GM12873 (cell line): ENCODE data around the gene CUX1.

ENCODE experiments used
- TF ChIP-seq, protein P1 (sequence below): IDR thresholded peaks from 2 replicates; pipeline ENCODE4 v1.5.1; 2012; ENCODE audit warnings: low read depth, mild to moderate bottlenecking, moderate library complexity, low read length, control low read depth; ENCODE audit not compliant: insufficient read depth; ENCODE audit errors: missing control alignments

CUX1 gene

GRCh38 chr7:102305414-102306268, 488.2 kb downstream of the CUX1 start:
- TF ChIP-seq, protein P1, sequence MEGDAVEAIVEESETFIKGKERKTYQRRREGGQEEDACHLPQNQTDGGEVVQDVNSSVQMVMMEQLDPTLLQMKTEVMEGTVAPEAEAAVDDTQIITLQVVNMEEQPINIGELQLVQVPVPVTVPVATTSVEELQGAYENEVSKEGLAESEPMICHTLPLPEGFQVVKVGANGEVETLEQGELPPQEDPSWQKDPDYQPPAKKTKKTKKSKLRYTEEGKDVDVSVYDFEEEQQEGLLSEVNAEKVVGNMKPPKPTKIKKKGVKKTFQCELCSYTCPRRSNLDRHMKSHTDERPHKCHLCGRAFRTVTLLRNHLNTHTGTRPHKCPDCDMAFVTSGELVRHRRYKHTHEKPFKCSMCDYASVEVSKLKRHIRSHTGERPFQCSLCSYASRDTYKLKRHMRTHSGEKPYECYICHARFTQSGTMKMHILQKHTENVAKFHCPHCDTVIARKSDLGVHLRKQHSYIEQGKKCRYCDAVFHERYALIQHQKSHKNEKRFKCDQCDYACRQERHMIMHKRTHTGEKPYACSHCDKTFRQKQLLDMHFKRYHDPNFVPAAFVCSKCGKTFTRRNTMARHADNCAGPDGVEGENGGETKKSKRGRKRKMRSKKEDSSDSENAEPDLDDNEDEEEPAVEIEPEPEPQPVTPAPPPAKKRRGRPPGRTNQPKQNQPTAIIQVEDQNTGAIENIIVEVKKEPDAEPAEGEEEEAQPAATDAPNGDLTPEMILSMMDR: no peak

DNA sequence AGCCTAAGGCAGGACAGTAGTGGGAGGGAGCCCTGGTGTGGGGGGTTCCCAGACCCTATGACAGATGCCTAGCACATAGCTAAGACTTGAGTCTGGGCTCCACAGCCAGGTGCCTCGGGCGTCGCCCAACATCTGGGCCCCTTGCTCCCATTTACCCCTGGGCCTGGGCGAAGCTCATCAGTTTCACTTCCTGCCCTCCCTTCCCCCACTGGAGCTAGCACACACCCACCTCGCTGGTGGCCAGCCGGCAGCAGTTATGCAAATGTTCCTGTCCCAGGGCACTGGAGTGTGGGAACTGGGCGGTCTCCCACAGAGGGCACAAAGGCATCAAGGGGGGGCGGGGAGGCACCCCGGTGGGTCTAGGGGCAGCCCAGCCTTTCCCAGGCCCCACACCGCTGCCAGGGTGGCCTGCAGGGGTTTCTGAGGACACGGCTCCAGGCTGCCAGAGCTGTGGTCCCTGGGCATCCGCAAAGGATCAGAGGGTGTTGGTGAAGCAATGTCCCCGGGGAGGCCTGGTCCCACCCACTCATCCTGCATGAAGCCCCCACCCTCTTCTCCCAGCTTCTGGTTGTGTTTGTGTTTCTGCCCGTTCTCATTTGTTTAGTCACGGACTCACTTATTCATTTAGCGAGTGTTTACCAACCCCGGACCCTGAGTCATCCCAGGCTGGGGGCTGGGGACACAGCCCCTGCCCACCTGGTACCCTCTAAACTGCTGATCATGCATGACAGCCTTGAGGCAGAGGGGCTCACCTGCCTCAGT, 489.7 kb downstream of the CUX1 start:
- TF ChIP-seq, protein P1: no peak

DNA sequence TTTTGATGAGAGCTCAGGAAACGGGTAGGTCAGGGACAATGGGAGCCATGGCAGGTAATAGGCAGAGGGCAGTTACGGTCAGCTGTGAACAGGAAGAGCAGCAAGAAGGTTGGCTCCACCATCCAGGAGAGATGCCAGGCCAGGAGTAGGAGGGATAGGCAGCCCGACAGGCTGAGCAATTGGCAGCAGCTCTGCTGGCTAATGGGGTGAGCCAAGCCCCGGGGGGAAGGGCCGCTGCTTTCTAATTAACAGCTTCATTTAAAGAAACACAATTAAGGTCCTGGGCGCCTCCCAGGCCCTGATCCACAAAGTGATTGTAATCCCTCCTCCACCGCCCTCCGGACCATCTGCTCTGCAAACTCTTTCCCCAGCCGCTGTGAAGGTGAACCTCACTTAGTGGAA, 493.0 kb downstream of the CUX1 start:
- TF ChIP-seq, protein P1: no peak

- TF ChIP-seq, protein P1: no peak
These were observed 494.9 kb downstream of the CUX1 start for GRCh38 chr7:102312317-102312716.

DNA sequence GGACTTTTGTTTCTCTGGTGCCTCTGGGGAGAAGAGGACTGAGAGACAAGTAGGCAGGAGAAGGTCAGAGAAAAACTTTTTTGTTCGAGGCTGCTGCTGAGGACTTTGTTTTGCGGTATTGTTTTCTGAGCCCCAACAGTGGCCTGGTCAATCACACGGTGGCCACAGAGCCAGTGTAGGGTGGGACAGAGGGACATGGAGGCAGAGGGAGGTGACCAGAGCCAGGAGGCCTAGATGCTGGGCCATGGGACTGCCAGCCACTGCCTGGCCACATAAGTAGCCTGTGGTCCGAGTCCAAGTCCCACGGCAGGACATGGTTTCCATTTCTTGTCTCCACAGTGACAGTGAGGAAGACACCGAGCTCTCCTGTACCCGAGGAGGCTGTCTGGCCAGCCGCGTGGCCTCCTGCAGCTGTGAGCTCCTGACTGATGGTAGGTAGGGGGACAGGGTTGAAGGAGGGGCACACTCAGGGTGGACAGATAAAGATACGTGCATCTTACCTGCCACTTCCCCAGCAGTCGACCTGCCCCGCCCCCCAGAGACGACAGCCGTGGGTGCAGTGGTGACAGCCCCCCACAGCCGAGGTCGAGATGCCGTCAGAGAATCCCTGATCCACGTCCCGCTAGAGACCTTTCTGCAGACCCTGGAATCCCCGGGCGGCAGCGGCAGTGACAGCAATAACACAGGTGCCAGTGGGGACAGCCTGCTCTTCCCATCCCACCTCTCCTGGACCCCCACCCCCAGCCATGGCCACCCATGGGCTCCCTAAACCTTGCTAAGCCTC, 496.8 kb downstream of the CUX1 start:
- TF ChIP-seq, protein P1: no peak

DNA sequence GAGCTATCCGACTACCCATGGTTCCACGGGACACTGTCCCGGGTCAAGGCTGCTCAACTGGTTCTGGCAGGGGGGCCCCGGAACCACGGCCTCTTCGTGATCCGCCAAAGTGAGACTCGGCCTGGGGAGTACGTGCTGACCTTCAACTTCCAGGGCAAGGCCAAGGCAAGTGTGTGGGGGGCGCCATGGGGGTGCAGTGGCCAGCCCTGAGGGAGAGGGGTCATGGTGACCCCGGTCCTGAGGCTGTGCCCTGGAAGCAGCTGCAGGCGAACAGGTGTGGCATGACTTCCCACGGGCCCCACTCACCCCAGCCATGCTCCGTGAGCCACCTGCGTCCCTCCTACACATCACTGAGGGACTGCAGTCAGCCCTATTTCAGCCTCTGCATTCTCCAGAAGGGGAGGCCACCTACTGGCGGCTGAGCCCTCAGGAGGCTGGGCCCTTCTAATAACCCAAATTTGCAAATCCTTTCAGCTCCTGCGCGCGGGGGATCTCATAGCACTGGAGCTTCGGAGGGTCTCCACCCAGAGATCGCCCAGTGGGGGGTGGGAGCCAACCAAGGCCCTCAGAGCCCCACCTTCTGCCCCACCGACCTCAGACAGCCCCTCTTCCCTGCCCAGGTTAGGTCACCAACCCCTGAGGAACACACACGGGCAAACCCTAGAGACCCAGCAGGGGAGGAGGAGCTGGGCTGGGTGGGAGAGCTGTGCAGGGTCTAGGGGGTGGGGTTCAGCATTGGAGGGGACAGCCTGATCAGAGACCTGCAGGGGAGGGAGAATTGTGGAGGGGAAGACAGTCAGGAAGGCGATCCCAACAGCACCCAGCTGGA, 500.0 kb downstream of the CUX1 start:
- TF ChIP-seq, protein P1: peak; percentile 14
